Muscle layer of duodenum (tissue), 2 donors: Measurements from ENCODE around the gene GIPC1.
A peak's percentile ranks its signal among the peaks of the same experiment; 100 is the strongest.
"Not testable (repeated sequence)": the region's sequence is repeated elsewhere in the genome, so short reads cannot be mapped to it uniquely, and the experiment has no call there.

Source experiments
- H3K27ac ChIP-seq: one replicate; pipeline ENCODE4 v1.7.0; 2013; ENCODE audit warnings: mild to moderate bottlenecking, low read length
- H3K27me3 ChIP-seq: one replicate; pipeline ENCODE4 v1.7.0; 2013; ENCODE audit warnings: low read depth, mild to moderate bottlenecking, control low read depth, low read length
- H3K36me3 ChIP-seq, 2 donors: one replicate each; pipeline ENCODE4 v1.7.0; 2013; ENCODE audit warnings: low read length in 2 of 2, control low read depth in 1 of 2, mild to moderate bottlenecking in 1 of 2; ENCODE audit not compliant: insufficient read depth in 2 of 2, control insufficient read depth in 1 of 2
- H3K4me1 ChIP-seq, 2 donors: one replicate each; pipeline ENCODE4 v1.7.0; 2013; ENCODE audit warnings: low read length in 2 of 2, mild to moderate bottlenecking in 2 of 2, control low read depth in 1 of 2, moderate library complexity in 1 of 2; ENCODE audit not compliant: insufficient read depth in 2 of 2, control insufficient read depth in 1 of 2
- H3K4me3 ChIP-seq, 2 donors: one replicate each; pipeline ENCODE4 v1.7.0; 2013; ENCODE audit warnings: low read length in 2 of 2, low read depth in 1 of 2, mild to moderate bottlenecking in 1 of 2
- H3K9me3 ChIP-seq, 2 donors: one replicate each; pipeline ENCODE4 v1.7.0; 2013; ENCODE audit warnings: low read length in 2 of 2, control low read depth in 1 of 2, mild to moderate bottlenecking in 1 of 2; ENCODE audit not compliant: control insufficient read depth in 1 of 2
- donor health status: healthy.

The GIPC1 gene

DNA sequence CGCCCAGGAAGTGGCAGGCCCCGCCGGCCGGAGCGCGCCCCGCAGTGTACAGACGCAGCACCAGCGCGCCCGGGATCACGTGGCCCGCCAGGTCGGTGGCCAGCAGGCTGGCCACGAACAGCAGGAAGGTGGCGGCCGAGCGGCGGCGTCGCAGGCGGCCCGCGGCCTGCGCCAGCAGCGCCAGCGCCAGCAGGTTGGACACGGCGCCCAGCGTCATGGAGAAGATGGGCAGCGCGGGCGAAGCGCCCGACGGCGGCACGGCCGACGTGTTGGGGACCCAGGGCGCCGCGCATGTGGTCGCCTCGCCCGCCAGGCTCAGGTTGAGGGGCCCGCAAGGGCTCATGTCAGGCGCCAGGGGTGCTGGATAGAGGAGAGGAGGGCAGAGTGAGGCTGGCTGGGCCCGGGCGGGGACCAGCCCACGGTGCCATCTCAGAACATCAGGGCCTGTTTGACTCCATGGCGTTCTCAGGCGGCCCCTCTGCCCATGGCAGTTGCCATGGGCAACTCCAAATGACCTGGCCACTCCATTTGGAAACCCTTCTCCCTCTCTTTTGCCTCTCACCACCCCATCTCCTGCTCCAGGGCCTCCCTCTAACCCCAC, 21.8 kb downstream of the GIPC1 start:
- peak overlapping the region in 1 of 2 donors; percentile 44 for H3K4me3 ChIP-seq
- peaks cover 0 to 64% of the 10 kb centered on the region in 2 donors for H3K4me1 ChIP-seq
- no peaks in the 10 kb centered on the region for H3K9me3 ChIP-seq
- peaks cover 9 to 42% of the 10 kb centered on the region in 2 donors for H3K36me3 ChIP-seq
- peaks cover 18% of the 10 kb centered on the region for H3K27me3 ChIP-seq
- no peak overlapping the region for H3K27ac ChIP-seq

DNA sequence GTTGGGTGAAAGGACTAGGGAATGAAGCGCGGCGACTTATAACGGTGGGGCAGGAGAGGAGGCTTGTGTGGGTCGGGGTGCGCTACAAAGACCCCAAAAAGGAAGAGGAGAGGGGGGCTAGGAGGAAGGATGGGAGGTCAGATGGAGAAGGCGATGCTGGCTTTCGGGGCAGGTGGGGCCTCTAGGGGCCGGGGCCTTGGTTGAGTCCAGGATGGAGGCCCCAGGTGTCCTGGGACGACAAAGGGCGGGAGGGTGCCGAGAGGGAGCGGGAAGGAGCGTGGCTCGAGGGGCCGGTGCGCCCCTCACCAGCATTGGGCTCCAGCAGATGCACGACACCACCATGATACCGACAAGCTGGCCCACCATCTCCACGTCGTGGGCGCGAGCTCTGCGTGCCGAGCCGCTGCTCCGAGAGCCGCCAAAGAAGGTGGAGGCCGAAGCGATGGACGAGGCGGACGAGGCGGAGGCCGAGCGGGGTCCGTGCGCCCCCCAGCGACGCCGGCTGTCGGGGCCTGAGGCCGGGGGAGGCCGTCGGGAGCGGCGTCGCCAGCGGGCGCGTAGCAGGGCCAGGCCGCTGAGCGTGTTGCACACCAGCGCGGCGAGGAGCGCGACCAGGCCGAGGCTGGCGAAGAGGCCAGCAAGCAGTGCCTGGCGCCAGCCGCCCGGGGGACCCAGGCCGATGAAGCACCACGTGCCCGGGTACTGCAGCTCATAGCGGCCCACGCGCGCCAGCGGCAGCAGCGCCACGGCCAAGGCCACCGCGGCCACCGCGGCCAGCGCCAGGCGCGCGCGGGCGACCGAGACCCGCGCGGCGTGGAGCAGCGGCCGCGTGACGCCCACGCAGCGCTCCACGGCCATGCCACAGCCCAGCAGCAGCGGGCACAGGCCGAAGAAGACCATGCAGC, 22.6 kb downstream of the GIPC1 start:
- no peak overlapping the region for H3K27ac ChIP-seq
- H3K4me1 ChIP-seq: peaks cover 0 to 64% of the 10 kb centered on the region in 2 donors
- H3K36me3 ChIP-seq: peaks cover 9 to 42% of the 10 kb centered on the region in 2 donors
- H3K27me3 ChIP-seq: peaks cover 18% of the 10 kb centered on the region
- H3K4me3 ChIP-seq: peak overlapping the region in 1 of 2 donors; percentile 44
- H3K9me3 ChIP-seq: no peaks in the 10 kb centered on the region

GRCh38 chr19:14472202-14472938, 23.6 kb downstream of the GIPC1 start:
- Histone ChIP-seq H3K4me3 (peak overlapping the region in 1 of 2 donors; percentile 48), H3K27ac (no peak overlapping the region), H3K4me1 (peaks cover 0 to 55% of the 10 kb centered on the region in 2 donors), H3K9me3 (no peaks in the 10 kb centered on the region), H3K27me3 (peaks cover 18% of the 10 kb centered on the region), H3K36me3 (peaks cover 9 to 42% of the 10 kb centered on the region in 2 donors)

GRCh38 chr19:14471436-14472187, 24.3 kb downstream of the GIPC1 start:
- Histone ChIP-seq H3K4me1 (peaks cover 0 to 47% of the 10 kb centered on the region in 2 donors), H3K9me3 (no peaks in the 10 kb centered on the region), H3K27me3 (peaks cover 18% of the 10 kb centered on the region), H3K27ac (no peak overlapping the region), H3K4me3 (no peak overlapping the region), H3K36me3 (peaks cover 9 to 49% of the 10 kb centered on the region in 2 donors)

- H3K9me3 ChIP-seq: no peaks in the 10 kb centered on the region
- H3K36me3 ChIP-seq: peaks cover 9 to 58% of the 10 kb centered on the region in 2 donors
- H3K27me3 ChIP-seq: peaks cover 15% of the 10 kb centered on the region
- no peak overlapping the region for H3K27ac ChIP-seq
- peaks cover 0 to 35% of the 10 kb centered on the region in 2 donors for H3K4me1 ChIP-seq
- H3K4me3 ChIP-seq: no peak overlapping the region
These were observed 25.7 kb downstream of the GIPC1 start for GRCh38 chr19:14470031-14470876.

- Histone ChIP-seq H3K4me3 (no peak overlapping the region), H3K27ac (no peak overlapping the region), H3K9me3 (no peaks in the 10 kb centered on the region), H3K27me3 (peaks cover 1% of the 10 kb centered on the region), H3K36me3 (peaks cover 17 to 79% of the 10 kb centered on the region in 2 donors), H3K4me1 (peaks cover 0 to 14% of the 10 kb centered on the region in 2 donors)
These were observed 28.1 kb downstream of the GIPC1 start for GRCh38 chr19:14467816-14468215.

DNA sequence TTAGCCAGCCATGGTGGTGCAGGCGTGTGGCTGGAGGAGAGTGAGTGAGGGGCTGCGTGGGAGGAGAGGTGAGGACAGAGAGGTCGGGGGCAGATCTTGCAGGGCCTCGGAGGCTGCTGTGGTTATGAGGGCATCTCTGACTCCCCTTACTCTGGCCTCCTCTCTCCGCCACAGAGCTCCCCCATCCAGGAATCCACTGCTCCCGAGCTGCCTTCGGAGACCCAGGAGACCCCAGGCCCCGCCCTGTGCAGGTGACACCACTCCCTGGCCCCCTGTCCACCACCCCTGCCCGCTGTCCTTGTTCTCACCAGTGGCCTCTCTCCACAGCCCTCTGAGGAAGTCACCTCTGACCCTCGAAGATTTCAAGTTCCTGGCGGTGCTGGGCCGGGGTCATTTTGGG, 28.5 kb downstream of the GIPC1 start:
- H3K36me3 ChIP-seq: peaks cover 17 to 79% of the 10 kb centered on the region in 2 donors
- no peaks in the 10 kb centered on the region for H3K27me3 ChIP-seq
- H3K4me1 ChIP-seq: peaks cover 0 to 10% of the 10 kb centered on the region in 2 donors
- no peaks in the 10 kb centered on the region for H3K9me3 ChIP-seq
- H3K4me3 ChIP-seq: no peak overlapping the region
- no peak overlapping the region for H3K27ac ChIP-seq

GRCh38 chr19:14463747-14464146, 32.2 kb downstream of the GIPC1 start:
- Histone ChIP-seq H3K4me1 (no peaks in the 10 kb centered on the region), H3K4me3 (no peak overlapping the region), H3K9me3 (no peaks in the 10 kb centered on the region), H3K36me3 (peaks cover 11 to 66% of the 10 kb centered on the region in 2 donors), H3K27ac (no peak overlapping the region), H3K27me3 (no peaks in the 10 kb centered on the region)

DNA sequence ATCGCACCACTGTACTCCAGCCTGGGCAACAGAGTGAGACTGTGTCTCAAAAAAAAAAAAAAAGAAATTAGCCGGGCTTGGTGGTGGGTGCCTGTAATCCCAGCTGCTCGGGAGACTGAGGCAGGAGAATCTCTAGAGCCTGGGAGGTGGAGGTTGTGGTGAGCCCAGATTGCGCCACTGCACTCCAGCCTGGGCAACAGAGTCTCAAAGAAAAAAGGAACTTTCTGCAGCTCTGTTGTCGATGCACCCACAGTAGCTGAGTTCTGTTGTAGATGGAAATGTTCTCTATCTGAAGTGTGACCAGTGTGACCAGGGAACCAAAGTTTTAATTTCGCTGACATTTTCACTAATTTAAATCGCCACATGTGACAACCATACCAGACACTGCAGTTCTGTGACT, 33.5 kb downstream of the GIPC1 start:
- H3K9me3 ChIP-seq, H3K4me3 ChIP-seq, H3K27me3 ChIP-seq, H3K27ac ChIP-seq, H3K4me1 ChIP-seq: not testable (repeated sequence)
- H3K36me3 ChIP-seq: peaks cover 16 to 65% of the 10 kb centered on the region in 2 donors

- Histone ChIP-seq H3K27ac (no peak overlapping the region), H3K36me3 (peaks cover 16 to 54% of the 10 kb centered on the region in 2 donors), H3K4me1 (no peaks in the 10 kb centered on the region), H3K9me3 (no peaks in the 10 kb centered on the region), H3K4me3 (no peak overlapping the region), H3K27me3 (no peaks in the 10 kb centered on the region)
These were observed 35.0 kb downstream of the GIPC1 start for GRCh38 chr19:14460935-14461334.
